GM18861 (cell line): ENCODE measurements around the gene MLLT10.

ENCODE experiments used
- ATAC-seq: cut with Tn5 transposase; IDR thresholded peaks from one replicate; pipeline ENCODE4 v1.9.1; 2021; ENCODE audit not compliant: unreplicated experiment

The MLLT10 gene

GRCh38 chr10:21533467-21534279, at the start of gene MLLT10:
Gene MLLT10, plus strand, starts transcription at chr10:21534232. Its CDS starts 413 bp downstream, at chr10:21534645.
- peak; percentile 85 for ATAC-seq

- no peak for ATAC-seq
Measured at GRCh38 chr10:21487416-21488180, 46.4 kb upstream of the MLLT10 start.

GRCh38 chr10:21488246-21488956, 45.6 kb upstream of the MLLT10 start:
- ATAC-seq: no peak

GRCh38 chr10:21488957-21489446, 45.0 kb upstream of the MLLT10 start:
- no peak for ATAC-seq

GRCh38 chr10:21490028-21490710, 43.9 kb upstream of the MLLT10 start:
- no peak for ATAC-seq

- no peak for ATAC-seq
Measured at GRCh38 chr10:21490711-21491105, 43.3 kb upstream of the MLLT10 start.

- no peak for ATAC-seq
Measured at GRCh38 chr10:21492421-21492820, 41.6 kb upstream of the MLLT10 start.

- no peak for ATAC-seq
Measured at GRCh38 chr10:21493784-21494183, 40.2 kb upstream of the MLLT10 start.

GRCh38 chr10:21494191-21495001, 39.6 kb upstream of the MLLT10 start:
- no peak for ATAC-seq

- no peak for ATAC-seq
Measured at GRCh38 chr10:21495002-21495751, 38.9 kb upstream of the MLLT10 start.

GRCh38 chr10:21495752-21496342, 38.2 kb upstream of the MLLT10 start:
- ATAC-seq: peak; percentile 82

GRCh38 chr10:21496343-21497176, 37.5 kb upstream of the MLLT10 start:
- ATAC-seq: peak; percentile 43

- no peak for ATAC-seq
Measured at GRCh38 chr10:21497177-21497807, 36.7 kb upstream of the MLLT10 start.

GRCh38 chr10:21498377-21498776, 35.7 kb upstream of the MLLT10 start:
- no peak for ATAC-seq

GRCh38 chr10:21498986-21499385, 35.0 kb upstream of the MLLT10 start:
- ATAC-seq: no peak

- no peak for ATAC-seq
Measured at GRCh38 chr10:21499701-21500577, 34.1 kb upstream of the MLLT10 start.

- no peak for ATAC-seq
Measured at GRCh38 chr10:21500578-21500910, 33.5 kb upstream of the MLLT10 start.
